Sigmoid colon (tissue), 4 donors: ENCODE measurements around the gene C17orf75.

ENCODE experiments used
- EP300 ChIP-seq, 4 donors: sonication (generic); formaldehyde crosslinking; IDR thresholded peaks; one replicate each; pipeline ENCODE4 v1.6.1; 2017; ENCODE audit warnings: antibody characterized with exemption in 4 of 4
- POLR2A ChIP-seq, 2 donors: fragments of 450-650 bp; IDR thresholded peaks; one replicate each; pipeline ENCODE4 v1.6.1; 2016; ENCODE audit warnings: antibody characterized with exemption in 2 of 2, mild to moderate bottlenecking in 2 of 2, moderate library complexity in 2 of 2
- POLR2AphosphoS5 ChIP-seq, 4 donors: sonication (generic); formaldehyde crosslinking; IDR thresholded peaks; one replicate each; pipeline ENCODE4 v1.6.1; 2017; ENCODE audit warnings: antibody characterized with exemption in 4 of 4
- TF ChIP-seq, protein P1 (sequence below), 4 experiments: fragments of 450-650 bp in 3 of 4; fragments of 200-600 bp in 1 of 4; IDR thresholded peaks; one replicate each; pipeline ENCODE4 v1.5.1; 2016 to 2019; ENCODE audit warnings: antibody characterized with exemption in 4 of 4, mild to moderate bottlenecking in 3 of 4, moderate library complexity in 2 of 4

- TF ChIP-seq, protein P1, sequence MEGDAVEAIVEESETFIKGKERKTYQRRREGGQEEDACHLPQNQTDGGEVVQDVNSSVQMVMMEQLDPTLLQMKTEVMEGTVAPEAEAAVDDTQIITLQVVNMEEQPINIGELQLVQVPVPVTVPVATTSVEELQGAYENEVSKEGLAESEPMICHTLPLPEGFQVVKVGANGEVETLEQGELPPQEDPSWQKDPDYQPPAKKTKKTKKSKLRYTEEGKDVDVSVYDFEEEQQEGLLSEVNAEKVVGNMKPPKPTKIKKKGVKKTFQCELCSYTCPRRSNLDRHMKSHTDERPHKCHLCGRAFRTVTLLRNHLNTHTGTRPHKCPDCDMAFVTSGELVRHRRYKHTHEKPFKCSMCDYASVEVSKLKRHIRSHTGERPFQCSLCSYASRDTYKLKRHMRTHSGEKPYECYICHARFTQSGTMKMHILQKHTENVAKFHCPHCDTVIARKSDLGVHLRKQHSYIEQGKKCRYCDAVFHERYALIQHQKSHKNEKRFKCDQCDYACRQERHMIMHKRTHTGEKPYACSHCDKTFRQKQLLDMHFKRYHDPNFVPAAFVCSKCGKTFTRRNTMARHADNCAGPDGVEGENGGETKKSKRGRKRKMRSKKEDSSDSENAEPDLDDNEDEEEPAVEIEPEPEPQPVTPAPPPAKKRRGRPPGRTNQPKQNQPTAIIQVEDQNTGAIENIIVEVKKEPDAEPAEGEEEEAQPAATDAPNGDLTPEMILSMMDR (IDR thresholded peaks at IDR 0.05), result no peak
- TF ChIP-seq POLR2A (IDR thresholded peaks at IDR 0.05) (no peak), POLR2AphosphoS5 (IDR thresholded peaks at IDR 0.05) (no peak), EP300 (IDR thresholded peaks at IDR 0.05) (no peak)
Observed at GRCh38 chr17:32333187-32333586, 8.8 kb downstream of the C17orf75 start.
